GM19467 (cell line): ENCODE results near the gene LDLRAD4.

ENCODE experiments used
- ATAC-seq: cut with Tn5 transposase; IDR thresholded peaks from one replicate; pipeline ENCODE4 v1.9.1; 2021; ENCODE audit warnings: mild to moderate bottlenecking, moderate library complexity; ENCODE audit not compliant: unreplicated experiment

LDLRAD4 gene

GRCh38 chr18:13201292-13201691 lies 17.3 kb upstream of the LDLRAD4 start:
- no peak for ATAC-seq

- no peak for ATAC-seq
These were observed 16.0 kb upstream of the LDLRAD4 start for GRCh38 chr18:13202571-13202970.

- ATAC-seq: no peak
These were observed 12.3 kb upstream of the LDLRAD4 start for GRCh38 chr18:13206301-13206700.

- no peak for ATAC-seq
These were observed 11.3 kb upstream of the LDLRAD4 start for GRCh38 chr18:13207294-13207693.

GRCh38 chr18:13211534-13211933 lies 7.0 kb upstream of the LDLRAD4 start:
- no peak for ATAC-seq

- no peak for ATAC-seq
These were observed 5.3 kb upstream of the LDLRAD4 start for GRCh38 chr18:13213036-13213795.

GRCh38 chr18:13214609-13215008 lies 4.0 kb upstream of the LDLRAD4 start:
- ATAC-seq: no peak

- no peak for ATAC-seq
These were observed 2.4 kb upstream of the LDLRAD4 start for GRCh38 chr18:13216092-13216582.

- no peak for ATAC-seq
These were observed 1.7 kb upstream of the LDLRAD4 start for GRCh38 chr18:13216711-13217465.

- no peak for ATAC-seq
These were observed 1.0 kb upstream of the LDLRAD4 start for GRCh38 chr18:13217466-13217961.

- no peak for ATAC-seq
These were observed 591 bp upstream of the LDLRAD4 start for GRCh38 chr18:13217971-13218367.

GRCh38 chr18:13218997-13219396 lies 437 bp downstream of the LDLRAD4 start:
- no peak for ATAC-seq

GRCh38 chr18:13219593-13220159 lies 1.1 kb downstream of the LDLRAD4 start:
- ATAC-seq: no peak

GRCh38 chr18:13220361-13220991 lies 1.9 kb downstream of the LDLRAD4 start:
- no peak for ATAC-seq

- no peak for ATAC-seq
These were observed 3.6 kb downstream of the LDLRAD4 start for GRCh38 chr18:13221869-13222855.

GRCh38 chr18:13222856-13223281 lies 4.3 kb downstream of the LDLRAD4 start:
- ATAC-seq: no peak

GRCh38 chr18:13223311-13224143 lies 5.0 kb downstream of the LDLRAD4 start:
- ATAC-seq: no peak

- no peak for ATAC-seq
These were observed 6.7 kb downstream of the LDLRAD4 start for GRCh38 chr18:13225261-13225660.

- no peak for ATAC-seq
These were observed 8.1 kb downstream of the LDLRAD4 start for GRCh38 chr18:13226533-13227144.
